NB4 (cell line): ENCODE measurements around the gene SMIM36.
"Not testable (repeated sequence)": the region's sequence is repeated elsewhere in the genome, so short reads cannot be mapped to it uniquely, and the experiment has no call there.

Source experiments
- DNase-seq: peaks from one replicate; pipeline ENCODE4 v3.0.0; 2010; ENCODE audit warnings: low read depth
- H3K4me3 ChIP-seq: one replicate; pipeline ENCODE4 v1.5.1; 2011; ENCODE audit warnings: mild to moderate bottlenecking, low read depth, low read length, moderate library complexity
- MAX ChIP-seq: IDR thresholded peaks from 2 replicates; pipeline ENCODE4 v1.6.1; 2011; ENCODE audit warnings: low read depth, low read length
- MYC ChIP-seq: IDR thresholded peaks from 2 replicates; pipeline ENCODE4 v1.6.1; 2011; ENCODE audit warnings: low read depth, low read length
- POLR2A ChIP-seq: IDR thresholded peaks from 2 replicates; pipeline ENCODE4 v1.6.1; 2011; ENCODE audit warnings: mild to moderate bottlenecking; ENCODE audit not compliant: insufficient read length; ENCODE audit errors: extremely low read depth
- TF ChIP-seq, protein P1 (sequence below): IDR thresholded peaks from one replicate; pipeline ENCODE4 v1.5.1; 2012; ENCODE audit warnings: low read depth, low read length

Gene SMIM36

DNA sequence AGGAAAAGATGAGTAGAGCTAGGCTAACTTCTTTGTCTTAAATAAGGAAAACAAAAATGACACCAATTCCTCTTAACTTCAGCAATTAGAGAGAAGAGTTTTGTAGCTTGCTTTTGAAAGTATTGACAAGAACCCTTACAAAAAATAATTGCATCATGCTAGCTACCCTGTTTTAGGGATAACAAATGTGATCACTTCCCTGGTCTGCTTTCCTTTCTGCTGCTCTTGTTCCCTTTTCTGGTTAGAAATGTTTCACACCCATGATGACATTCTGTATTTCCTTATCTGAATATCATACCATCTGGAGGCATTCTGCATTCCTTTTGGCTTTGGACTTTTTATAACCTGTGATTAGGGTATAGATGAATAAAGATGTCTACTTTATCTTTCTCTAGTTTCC is 9.9 kb upstream of the SMIM36 start:
- H3K4me3 ChIP-seq: no peak overlapping the region

DNA sequence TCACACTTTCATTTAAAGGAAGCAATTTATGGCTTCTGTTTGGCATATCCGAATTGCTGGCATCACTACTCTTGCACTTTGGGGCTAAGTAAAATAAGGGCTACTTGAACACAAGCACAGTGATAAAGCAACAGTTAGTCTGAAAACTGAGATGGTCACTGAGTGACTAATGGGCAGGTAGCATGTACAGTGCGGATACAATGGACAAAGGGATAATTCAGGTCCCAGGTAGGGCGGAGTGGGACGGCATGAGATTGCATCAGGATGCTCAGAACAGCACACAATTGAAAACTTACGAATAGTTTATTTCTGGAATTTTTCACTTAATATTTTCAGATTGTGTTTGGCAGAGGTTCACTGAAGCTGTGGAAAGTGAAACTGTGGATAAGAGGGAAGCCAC is 9.2 kb upstream of the SMIM36 start:
- no peak for DNase-seq
- TF ChIP-seq POLR2A (no peak), MAX (no peak), MYC (no peak)
- TF ChIP-seq, protein P1, sequence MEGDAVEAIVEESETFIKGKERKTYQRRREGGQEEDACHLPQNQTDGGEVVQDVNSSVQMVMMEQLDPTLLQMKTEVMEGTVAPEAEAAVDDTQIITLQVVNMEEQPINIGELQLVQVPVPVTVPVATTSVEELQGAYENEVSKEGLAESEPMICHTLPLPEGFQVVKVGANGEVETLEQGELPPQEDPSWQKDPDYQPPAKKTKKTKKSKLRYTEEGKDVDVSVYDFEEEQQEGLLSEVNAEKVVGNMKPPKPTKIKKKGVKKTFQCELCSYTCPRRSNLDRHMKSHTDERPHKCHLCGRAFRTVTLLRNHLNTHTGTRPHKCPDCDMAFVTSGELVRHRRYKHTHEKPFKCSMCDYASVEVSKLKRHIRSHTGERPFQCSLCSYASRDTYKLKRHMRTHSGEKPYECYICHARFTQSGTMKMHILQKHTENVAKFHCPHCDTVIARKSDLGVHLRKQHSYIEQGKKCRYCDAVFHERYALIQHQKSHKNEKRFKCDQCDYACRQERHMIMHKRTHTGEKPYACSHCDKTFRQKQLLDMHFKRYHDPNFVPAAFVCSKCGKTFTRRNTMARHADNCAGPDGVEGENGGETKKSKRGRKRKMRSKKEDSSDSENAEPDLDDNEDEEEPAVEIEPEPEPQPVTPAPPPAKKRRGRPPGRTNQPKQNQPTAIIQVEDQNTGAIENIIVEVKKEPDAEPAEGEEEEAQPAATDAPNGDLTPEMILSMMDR: no peak
- no peak overlapping the region for H3K4me3 ChIP-seq

More for the DNA sequence above, 9.9 kb upstream of the SMIM36 start:
- DNase-seq: no peak
- no peak for TF ChIP-seq MAX
- TF ChIP-seq POLR2A: no peak
- TF ChIP-seq, protein P1: no peak
- TF ChIP-seq MYC: no peak

- H3K4me3 ChIP-seq: no peak overlapping the region
- TF ChIP-seq, protein P1: no peak
- no peak for TF ChIP-seq MYC
- TF ChIP-seq POLR2A: no peak
- TF ChIP-seq MAX: no peak
- DNase-seq: no peak
These were observed 7.3 kb upstream of the SMIM36 start for GRCh38 chr17:55518510-55518909.

GRCh38 chr17:55513885-55514590 is 2.8 kb upstream of the SMIM36 start:
- H3K4me3 ChIP-seq: no peak overlapping the region
- peak; percentile 64 for DNase-seq
- TF ChIP-seq POLR2A (no peak), MYC (no peak), MAX (no peak)
- TF ChIP-seq, protein P1: peak; percentile 86

DNA sequence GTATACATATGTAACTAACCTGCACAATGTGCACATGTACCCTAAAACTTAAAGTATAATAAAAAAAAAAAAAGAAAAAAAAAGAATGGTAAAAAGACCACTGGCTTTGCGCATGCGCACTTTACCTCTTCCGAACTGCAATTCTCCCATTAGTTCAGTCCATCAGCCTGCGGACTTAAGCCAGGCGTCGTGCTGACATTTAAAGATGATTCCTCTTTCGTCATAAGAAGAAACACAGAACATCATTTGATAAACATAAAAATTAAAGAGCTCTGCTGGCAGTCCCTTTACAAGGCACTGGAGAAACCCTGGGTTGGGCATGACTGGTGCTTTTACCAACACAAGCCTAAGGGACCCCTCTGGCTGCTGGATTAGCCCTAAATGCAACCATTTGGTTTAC is 3.6 kb downstream of the SMIM36 start:
- H3K4me3 ChIP-seq, DNase-seq: not testable (repeated sequence)

DNA sequence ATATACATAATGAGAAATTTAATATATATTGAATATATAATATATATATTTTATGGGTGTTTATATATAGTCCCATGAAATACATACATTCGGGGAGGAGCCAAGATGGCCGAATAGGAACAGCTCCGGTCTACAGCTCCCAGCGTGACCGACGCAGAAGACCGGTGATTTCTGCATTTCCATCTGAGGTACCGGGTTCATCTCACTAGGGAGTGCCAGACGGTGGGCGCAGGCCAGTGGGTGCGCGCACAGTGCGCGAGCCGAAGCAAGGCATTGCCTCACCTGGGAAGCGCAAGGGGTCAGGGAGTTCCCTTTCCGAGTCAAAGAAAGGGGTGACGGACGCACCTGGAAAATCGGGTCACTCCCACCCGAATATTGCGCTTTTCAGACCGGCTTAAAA is 9.6 kb downstream of the SMIM36 start:
- DNase-seq: not testable (repeated sequence)

GRCh38 chr17:55500103-55500502 is 11.1 kb downstream of the SMIM36 start:
- DNase-seq: no peak
- no peak overlapping the region for H3K4me3 ChIP-seq
- TF ChIP-seq MAX: no peak
- TF ChIP-seq, protein P1: no peak
- no peak for TF ChIP-seq MYC
- no peak for TF ChIP-seq POLR2A

More for the DNA sequence above, 9.6 kb downstream of the SMIM36 start:
- not testable (repeated sequence) for H3K4me3 ChIP-seq
